HL-60 (cell line): ENCODE results near the gene ECM2.

Source experiments
- DNase-seq, 2 experiments: peaks; one replicate each; pipeline ENCODE4 v3.0.0-alpha.2; 2010 to 2020; ENCODE audit warnings: low read depth in 1 of 2, low spot score in 1 of 2
- H3K27ac ChIP-seq: fragments of 250-450 bp; sonication (Bioruptor Pico); replicated peaks from 2 replicates; pipeline ENCODE4 v1.5.1; 2020; ENCODE audit warnings: mild to moderate bottlenecking, moderate library complexity
- H3K27me3 ChIP-seq: fragments of 250-450 bp; sonication (Bioruptor Pico); 2 replicates; pipeline ENCODE4 v1.5.1; 2021; ENCODE audit warnings: mild to moderate bottlenecking, moderate library complexity; ENCODE audit not compliant: insufficient read depth, poor library complexity, severe bottlenecking
- H3K4me3 ChIP-seq: replicated peaks from 2 replicates; pipeline ENCODE4 v1.5.1; 2011; ENCODE audit warnings: mild to moderate bottlenecking, control low read depth, low read length; ENCODE audit not compliant: insufficient read depth
- CTCF ChIP-seq: IDR thresholded peaks from one replicate; pipeline ENCODE4 v1.5.1; 2011; ENCODE audit warnings: low read length, control low read depth, inconsistent platforms; ENCODE audit not compliant: insufficient read depth
- GABPA ChIP-seq: IDR thresholded peaks from 2 replicates; pipeline ENCODE4 v1.6.1; 2012; ENCODE audit warnings: low read depth
- POLR2AphosphoS5 ChIP-seq: IDR thresholded peaks from 2 replicates; pipeline ENCODE4 v1.6.1; 2012; ENCODE audit warnings: low read depth
- SPI1 ChIP-seq: IDR thresholded peaks from 2 replicates; pipeline ENCODE4 v1.6.1; 2012; ENCODE audit warnings: low read depth, mild to moderate bottlenecking, borderline replicate concordance
- TF ChIP-seq, protein P1 (sequence below): IDR thresholded peaks from 2 replicates; pipeline ENCODE4 v1.6.1; 2012; ENCODE audit warnings: low read depth; ENCODE audit not compliant: insufficient replicate concordance

Gene ECM2

DNA sequence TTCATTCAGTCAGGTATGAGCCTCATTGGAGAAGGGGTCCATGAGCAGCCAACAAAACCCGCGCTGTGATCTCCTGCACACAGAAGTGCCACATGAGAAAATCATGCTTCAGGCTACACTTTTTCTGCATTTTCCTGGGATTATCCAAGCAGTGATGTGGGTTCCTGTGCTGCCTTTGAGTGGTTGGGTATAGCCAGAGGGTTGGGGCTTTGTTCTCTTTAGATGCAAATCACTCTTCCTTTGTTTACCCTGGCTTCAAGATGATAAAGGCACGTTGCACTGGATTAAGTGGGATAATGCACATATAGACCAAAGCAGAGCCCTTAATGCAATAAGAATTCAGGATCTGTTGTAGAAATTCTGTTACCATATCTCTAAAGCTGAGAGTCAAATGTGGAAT is 18.7 kb downstream of the ECM2 start:
- TF ChIP-seq SPI1 (no peak), GABPA (no peak), POLR2AphosphoS5 (no peak), CTCF (no peak)
- TF ChIP-seq, protein P1, sequence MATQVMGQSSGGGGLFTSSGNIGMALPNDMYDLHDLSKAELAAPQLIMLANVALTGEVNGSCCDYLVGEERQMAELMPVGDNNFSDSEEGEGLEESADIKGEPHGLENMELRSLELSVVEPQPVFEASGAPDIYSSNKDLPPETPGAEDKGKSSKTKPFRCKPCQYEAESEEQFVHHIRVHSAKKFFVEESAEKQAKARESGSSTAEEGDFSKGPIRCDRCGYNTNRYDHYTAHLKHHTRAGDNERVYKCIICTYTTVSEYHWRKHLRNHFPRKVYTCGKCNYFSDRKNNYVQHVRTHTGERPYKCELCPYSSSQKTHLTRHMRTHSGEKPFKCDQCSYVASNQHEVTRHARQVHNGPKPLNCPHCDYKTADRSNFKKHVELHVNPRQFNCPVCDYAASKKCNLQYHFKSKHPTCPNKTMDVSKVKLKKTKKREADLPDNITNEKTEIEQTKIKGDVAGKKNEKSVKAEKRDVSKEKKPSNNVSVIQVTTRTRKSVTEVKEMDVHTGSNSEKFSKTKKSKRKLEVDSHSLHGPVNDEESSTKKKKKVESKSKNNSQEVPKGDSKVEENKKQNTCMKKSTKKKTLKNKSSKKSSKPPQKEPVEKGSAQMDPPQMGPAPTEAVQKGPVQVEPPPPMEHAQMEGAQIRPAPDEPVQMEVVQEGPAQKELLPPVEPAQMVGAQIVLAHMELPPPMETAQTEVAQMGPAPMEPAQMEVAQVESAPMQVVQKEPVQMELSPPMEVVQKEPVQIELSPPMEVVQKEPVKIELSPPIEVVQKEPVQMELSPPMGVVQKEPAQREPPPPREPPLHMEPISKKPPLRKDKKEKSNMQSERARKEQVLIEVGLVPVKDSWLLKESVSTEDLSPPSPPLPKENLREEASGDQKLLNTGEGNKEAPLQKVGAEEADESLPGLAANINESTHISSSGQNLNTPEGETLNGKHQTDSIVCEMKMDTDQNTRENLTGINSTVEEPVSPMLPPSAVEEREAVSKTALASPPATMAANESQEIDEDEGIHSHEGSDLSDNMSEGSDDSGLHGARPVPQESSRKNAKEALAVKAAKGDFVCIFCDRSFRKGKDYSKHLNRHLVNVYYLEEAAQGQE, result no peak
- no peak for DNase-seq
- H3K27ac ChIP-seq, result no peak overlapping the region
- no peaks in the 10 kb centered on the region for H3K27me3 ChIP-seq
- H3K4me3 ChIP-seq, result no peak overlapping the region

GRCh38 chr9:92516521-92516920 is 19.3 kb downstream of the ECM2 start:
- no peaks in the 10 kb centered on the region for H3K27me3 ChIP-seq
- TF ChIP-seq, protein P1, result no peak
- TF ChIP-seq CTCF (no peak), SPI1 (no peak), GABPA (no peak), POLR2AphosphoS5 (no peak)
- no peak for DNase-seq
- no peak overlapping the region for H3K27ac ChIP-seq
- no peak overlapping the region for H3K4me3 ChIP-seq

- no peaks in the 10 kb centered on the region for H3K27me3 ChIP-seq
- H3K27ac ChIP-seq, result no peak overlapping the region
- no peak for TF ChIP-seq POLR2AphosphoS5
- no peak for TF ChIP-seq GABPA
- no peak for TF ChIP-seq SPI1
- no peak for TF ChIP-seq CTCF
- TF ChIP-seq, protein P1, result no peak
- no peak overlapping the region for H3K4me3 ChIP-seq
- DNase-seq, result no peak
These were observed 21.2 kb downstream of the ECM2 start for GRCh38 chr9:92514635-92515034.
